PC-3 (cell line): ENCODE measurements around the gene MPPED1. TPM values are rescaled to one million over a fixed set of nuclear protein-coding genes. Genes with fewer than 3 reads are reported as not detected.

Source experiments
- ATAC-seq: fragments of 200-7000 bp; cut with Tn5 transposase; 2 replicates; pipeline ENCODE4 v1.9.1; 2020; ENCODE audit warnings: mild to moderate bottlenecking, moderate library complexity
- BruUV-seq: library from RNA; stranded (reverse); fragments of 400-500 nt; replicated peaks from 2 replicates; lab custom pipeline; 2021; lab: Mats Ljungman, UMichigan
- CTCF ChIA-PET: fragments of 300-600 bp; sonication (Branson Sonifier 250); formaldehyde crosslinking; loops from one replicate; lab custom pipeline; 2022; ENCODE audit warnings: antibody characterized with exemption; lab: Charles Lee
- POLR2A ChIA-PET: fragments of 300-600 bp; sonication (Branson Sonifier 250); formaldehyde crosslinking; loops from one replicate; lab custom pipeline; 2022; ENCODE audit warnings: antibody characterized with exemption; ENCODE audit not compliant: unreplicated experiment; lab: Charles Lee
- DNase-seq: peaks from one replicate; pipeline ENCODE4 v3.0.0-alpha.2; 2015
- H2AFZ ChIP-seq: fragments of 300-600 bp; sonication (generic); 2 replicates; pipeline ENCODE4 v1.6.0; 2016; ENCODE audit warnings: antibody characterized with exemption, low read length
- H3F3A ChIP-seq: fragments of 300-600 bp; sonication (generic); one replicate; pipeline ENCODE4 v1.6.0; 2017; ENCODE audit warnings: antibody characterized with exemption, low read length, control low read depth, mild to moderate bottlenecking; ENCODE audit not compliant: unreplicated experiment
- H3K27ac ChIP-seq: fragments of 300-600 bp; sonication (generic); 2 replicates; pipeline ENCODE4 v1.5.1; 2016; ENCODE audit warnings: mild to moderate bottlenecking, low read length
- H3K27me3 ChIP-seq: fragments of 300-600 bp; sonication (generic); 2 replicates; pipeline ENCODE4 v1.6.1; 2016; ENCODE audit warnings: low read length, mixed read lengths
- H3K36me3 ChIP-seq: fragments of 300-600 bp; sonication (generic); 2 replicates; pipeline ENCODE4 v1.6.1; 2016; ENCODE audit warnings: low read depth, mixed run types, low read length, mixed read lengths
- H3K4me1 ChIP-seq: fragments of 300-600 bp; sonication (generic); 2 replicates; pipeline ENCODE4 v1.5.1; 2016; ENCODE audit warnings: low read length; ENCODE audit not compliant: insufficient read depth
- H3K4me2 ChIP-seq: fragments of 300-600 bp; sonication (generic); 2 replicates; pipeline ENCODE4 v1.6.0; 2016; ENCODE audit warnings: low read length
- H3K4me3 ChIP-seq: fragments of 300-600 bp; sonication (generic); 2 replicates; pipeline ENCODE4 v1.5.1; 2016; ENCODE audit warnings: mild to moderate bottlenecking, low read length, mixed read lengths
- H3K79me2 ChIP-seq: fragments of 300-600 bp; sonication (generic); 2 replicates; pipeline ENCODE4 v1.6.1; 2017; ENCODE audit warnings: low read length, mixed read lengths
- H3K9ac ChIP-seq: fragments of 300-600 bp; sonication (generic); 2 replicates; pipeline ENCODE4 v1.6.0; 2016; ENCODE audit warnings: mild to moderate bottlenecking, low read length
- H3K9me2 ChIP-seq: fragments of 300-600 bp; sonication (generic); replicated peaks from 2 replicates; pipeline ENCODE4 v1.6.1; 2016; ENCODE audit warnings: mixed run types, low read length, mixed read lengths
- H3K9me3 ChIP-seq: fragments of 300-600 bp; sonication (generic); 2 replicates; pipeline ENCODE4 v1.6.1; 2016; ENCODE audit warnings: low read length, mixed read lengths
- H4K20me1 ChIP-seq: fragments of 300-600 bp; sonication (generic); 2 replicates; pipeline ENCODE4 v1.6.1; 2016; ENCODE audit warnings: low read length, mixed read lengths
- EZH2 ChIP-seq: fragments of 300-600 bp; sonication (generic); IDR thresholded peaks from one replicate; pipeline ENCODE4 v1.6.1; 2017; ENCODE audit warnings: antibody characterized with exemption, mild to moderate bottlenecking, low read length; ENCODE audit not compliant: unreplicated experiment
- EZH2phosphoT487 ChIP-seq: fragments of 300-600 bp; sonication (generic); IDR thresholded peaks from 2 replicates; pipeline ENCODE4 v1.6.1; 2018; ENCODE audit warnings: mild to moderate bottlenecking, antibody characterized with exemption, low read length, borderline replicate concordance
- intact Hi-C: fragments of 100-400 bp; cut with micrococcal nuclease; formaldehyde crosslinking; loops from 2 replicates; pipeline ENCODE4 v1.9.0; 2023
- total RNA-seq: library from RNA; depleted of rRNA; stranded (reverse); fragments of >200 nt; gene quantifications from 2 replicates; pipeline ENCODE4 v1.2.3, GENCODE V29; 2014
- TF ChIP-seq, protein P1 (sequence below): fragments of 300-600 bp; sonication (generic); conservative IDR thresholded peaks from 2 replicates; pipeline ENCODE4 v1.5.1; 2017; ENCODE audit warnings: antibody characterized with exemption, low read depth, mild to moderate bottlenecking, low read length

Gene MPPED1
- total RNA-seq, 1 experiment from 2014 or later = not detected

DNA sequence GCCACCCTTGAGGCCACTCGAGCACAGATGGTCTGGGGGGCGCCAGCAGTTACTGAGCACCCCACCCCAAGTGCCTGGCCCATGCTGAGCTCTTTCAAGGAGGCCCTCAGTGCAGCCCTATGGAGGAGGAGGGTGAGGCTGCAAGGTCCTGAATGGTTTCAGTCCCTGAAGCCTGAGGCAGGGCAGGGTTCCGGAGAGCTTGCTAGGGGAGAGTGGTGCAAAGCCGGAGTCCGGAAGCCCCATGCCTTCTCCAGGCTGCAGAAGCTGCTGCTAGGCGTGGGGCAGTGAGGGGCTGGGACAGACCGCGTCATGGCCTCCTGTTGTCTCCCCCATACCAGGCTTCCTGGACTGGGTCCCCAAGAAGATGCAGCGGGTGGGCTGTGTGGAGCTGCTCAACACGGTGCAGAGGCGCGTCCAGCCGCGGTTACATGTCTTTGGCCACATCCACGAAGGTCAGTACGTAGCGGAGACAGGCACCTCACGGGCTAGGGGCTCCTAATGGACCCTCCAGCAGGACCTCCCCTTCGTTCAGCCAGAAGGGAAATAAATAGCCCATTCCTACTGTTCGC lies 90.6 kb downstream of the MPPED1 start:
- POLR2A ChIA-PET = interaction anchor here (0.6 kb wide), 1 partner anchor 610 kb away, joined by 3 read pairs; no protein-coding TSS in a partner anchor

DNA sequence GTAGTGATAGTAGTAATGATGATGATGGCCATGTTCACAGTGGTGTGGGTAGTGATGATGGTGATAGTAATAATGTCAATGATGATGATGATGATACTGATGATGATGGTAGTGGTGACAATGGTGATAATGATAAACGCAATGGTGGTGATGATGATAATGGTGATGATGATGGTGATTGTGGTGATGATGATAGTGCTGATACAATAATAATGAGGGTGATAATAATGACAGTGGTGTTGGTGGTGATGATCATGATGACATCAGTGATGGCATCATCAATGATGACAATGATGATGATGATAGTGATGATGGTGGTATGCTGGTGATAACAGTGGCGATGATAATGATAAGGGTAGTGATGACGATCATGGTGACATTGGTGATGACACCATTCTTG lies 92.3 kb downstream of the MPPED1 start:
- no peaks in the 10 kb centered on the region for H3K36me3 ChIP-seq
- H3K27me3 ChIP-seq = no peaks in the 10 kb centered on the region
- no peak overlapping the region for H3K9ac ChIP-seq
- no peaks in the 10 kb centered on the region for H3F3A ChIP-seq
- no TSS peak for BruUV-seq
- H3K4me2 ChIP-seq = no peak overlapping the region
- H3K27ac ChIP-seq = no peak overlapping the region
- ChIA-PET CTCF (no interaction called here), POLR2A (interaction anchor here (0.5 kb wide), 1 partner anchor 31 kb away, joined by 5 read pairs; no protein-coding TSS in a partner anchor)
- H3K4me1 ChIP-seq = no peaks in the 10 kb centered on the region
- no peak overlapping the region for H2AFZ ChIP-seq
- no peak overlapping the region for H3K4me3 ChIP-seq
- ATAC-seq (no peak), DNase-seq (no peak)
- intact Hi-C loops = no loop called here
- no peaks in the 10 kb centered on the region for H4K20me1 ChIP-seq
- no peaks in the 10 kb centered on the region for H3K9me3 ChIP-seq
- no peak for TF ChIP-seq EZH2
- TF ChIP-seq EZH2phosphoT487 = no peak
- TF ChIP-seq, protein P1, sequence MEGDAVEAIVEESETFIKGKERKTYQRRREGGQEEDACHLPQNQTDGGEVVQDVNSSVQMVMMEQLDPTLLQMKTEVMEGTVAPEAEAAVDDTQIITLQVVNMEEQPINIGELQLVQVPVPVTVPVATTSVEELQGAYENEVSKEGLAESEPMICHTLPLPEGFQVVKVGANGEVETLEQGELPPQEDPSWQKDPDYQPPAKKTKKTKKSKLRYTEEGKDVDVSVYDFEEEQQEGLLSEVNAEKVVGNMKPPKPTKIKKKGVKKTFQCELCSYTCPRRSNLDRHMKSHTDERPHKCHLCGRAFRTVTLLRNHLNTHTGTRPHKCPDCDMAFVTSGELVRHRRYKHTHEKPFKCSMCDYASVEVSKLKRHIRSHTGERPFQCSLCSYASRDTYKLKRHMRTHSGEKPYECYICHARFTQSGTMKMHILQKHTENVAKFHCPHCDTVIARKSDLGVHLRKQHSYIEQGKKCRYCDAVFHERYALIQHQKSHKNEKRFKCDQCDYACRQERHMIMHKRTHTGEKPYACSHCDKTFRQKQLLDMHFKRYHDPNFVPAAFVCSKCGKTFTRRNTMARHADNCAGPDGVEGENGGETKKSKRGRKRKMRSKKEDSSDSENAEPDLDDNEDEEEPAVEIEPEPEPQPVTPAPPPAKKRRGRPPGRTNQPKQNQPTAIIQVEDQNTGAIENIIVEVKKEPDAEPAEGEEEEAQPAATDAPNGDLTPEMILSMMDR = no peak
- no peaks in the 10 kb centered on the region for H3K9me2 ChIP-seq
- H3K79me2 ChIP-seq = no peaks in the 10 kb centered on the region

More for the DNA sequence above, 90.6 kb downstream of the MPPED1 start:
- CTCF ChIA-PET = no interaction called here
- no peaks in the 10 kb centered on the region for H3K9me3 ChIP-seq
- no peaks in the 10 kb centered on the region for H3K9me2 ChIP-seq
- ATAC-seq (no peak), DNase-seq (no peak)
- H3K27me3 ChIP-seq = no peaks in the 10 kb centered on the region
- intact Hi-C loops = no loop called here
- H3K4me2 ChIP-seq = no peak overlapping the region
- H2AFZ ChIP-seq = no peak overlapping the region
- H3F3A ChIP-seq = no peaks in the 10 kb centered on the region
- H3K4me1 ChIP-seq = no peaks in the 10 kb centered on the region
- H3K27ac ChIP-seq = no peak overlapping the region
- no peaks in the 10 kb centered on the region for H3K79me2 ChIP-seq
- H3K36me3 ChIP-seq = no peaks in the 10 kb centered on the region
- no peaks in the 10 kb centered on the region for H4K20me1 ChIP-seq
- TF ChIP-seq EZH2 (no peak), EZH2phosphoT487 (no peak)
- TF ChIP-seq, protein P1 = no peak
- no peak overlapping the region for H3K4me3 ChIP-seq
- H3K9ac ChIP-seq = no peak overlapping the region
- BruUV-seq = no TSS peak

DNA sequence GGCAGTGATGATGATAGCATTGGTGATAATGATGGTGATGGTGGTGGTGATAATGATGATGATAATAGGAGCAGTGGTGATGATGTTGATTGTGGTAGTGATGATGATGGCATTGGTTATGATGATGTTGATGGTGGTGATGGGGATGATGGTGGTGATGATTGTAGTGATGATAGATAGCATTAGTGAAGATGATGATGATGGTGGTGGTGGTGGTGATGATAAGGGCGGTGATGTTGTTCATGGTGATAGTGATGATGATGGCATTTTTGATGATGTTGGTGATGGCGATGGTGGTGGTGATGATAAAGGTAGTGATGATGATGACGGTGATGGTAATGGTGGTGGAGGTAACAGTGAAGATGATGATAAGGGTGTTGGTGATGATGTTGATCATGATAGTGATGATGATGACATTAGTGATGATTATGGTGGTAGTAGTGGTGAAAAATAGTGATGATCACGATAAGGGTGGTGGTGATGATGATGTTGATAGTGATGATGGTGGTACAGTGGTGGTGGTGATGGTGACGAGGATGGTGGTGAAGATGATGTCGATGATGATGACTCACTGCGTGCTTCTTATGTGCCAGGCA lies 93.0 kb downstream of the MPPED1 start:
- Histone ChIP-seq H4K20me1 (no peaks in the 10 kb centered on the region), H3F3A (no peaks in the 10 kb centered on the region), H3K27ac (no peak overlapping the region), H3K9me3 (no peaks in the 10 kb centered on the region), H3K9ac (no peak overlapping the region), H3K4me3 (no peak overlapping the region), H2AFZ (no peak overlapping the region), H3K27me3 (no peaks in the 10 kb centered on the region), H3K79me2 (no peaks in the 10 kb centered on the region), H3K9me2 (no peaks in the 10 kb centered on the region), H3K4me2 (no peak overlapping the region), H3K36me3 (no peaks in the 10 kb centered on the region), H3K4me1 (no peaks in the 10 kb centered on the region)
- no TSS peak for BruUV-seq
- DNase-seq (no peak), ATAC-seq (no peak)
- POLR2A ChIA-PET = no interaction called here
- intact Hi-C loops = no loop called here
- no peak for TF ChIP-seq EZH2phosphoT487
- TF ChIP-seq, protein P1 = no peak
- CTCF ChIA-PET = no interaction called here
